GM23248 (cell line): ENCODE data around the gene PALD1.

Experiments used
- EZH2 ChIP-seq: fragments of 200-600 bp; sonication (generic); IDR thresholded peaks from 2 replicates; pipeline ENCODE4 v1.6.1; 2018; ENCODE audit warnings: antibody characterized with exemption, mild to moderate bottlenecking; ENCODE audit not compliant: insufficient read depth, poor library complexity, severe bottlenecking
- EZH2phosphoT487 ChIP-seq: fragments of 200-600 bp; sonication (generic); IDR thresholded peaks from 2 replicates; pipeline ENCODE4 v1.6.1; 2018; ENCODE audit warnings: antibody characterized with exemption, moderate library complexity, mild to moderate bottlenecking, low read depth; ENCODE audit not compliant: insufficient read depth

GRCh38 chr10:70461397-70462348, 16.9 kb upstream of the PALD1 start:
- TF ChIP-seq EZH2phosphoT487 (no peak), EZH2 (no peak)
